Upper lobe of left lung (tissue), 6 donors: ENCODE data around the gene CNGA1. TPM values are rescaled to one million over a fixed set of nuclear protein-coding genes. Genes with fewer than 3 reads are reported as not detected.

ENCODE experiments used
- ATAC-seq, 2 donors: fragments of 200-7000 bp; cut with Tn5 transposase; one replicate each; pipeline ENCODE4 v1.9.1; 2022; ENCODE audit warnings: mild to moderate bottlenecking in 2 of 2, moderate library complexity in 2 of 2; ENCODE audit not compliant: low FRiP score in 2 of 2
- DNase-seq, 2 donors: peaks; one replicate each; pipeline ENCODE4 v3.0.0-alpha.2; 2019 to 2020
- H3K27ac ChIP-seq, 4 donors: fragments of 200-600 bp; sonication (generic); one replicate each; pipeline ENCODE4 v1.5.1; 2016 to 2019
- H3K27me3 ChIP-seq, 4 donors: fragments of 200-600 bp; sonication (generic); one replicate each; pipeline ENCODE4 v1.5.1; 2017 to 2019
- H3K36me3 ChIP-seq, 4 donors: fragments of 200-600 bp; sonication (generic); one replicate each; pipeline ENCODE4 v1.5.1; 2016 to 2019
- H3K4me1 ChIP-seq, 4 donors: fragments of 200-600 bp; sonication (generic); one replicate each; pipeline ENCODE4 v1.5.1; 2018 to 2019
- H3K4me3 ChIP-seq, 4 donors: fragments of 200-600 bp; sonication (generic); one replicate each; pipeline ENCODE4 v1.5.1; 2017 to 2019; ENCODE audit warnings: mild to moderate bottlenecking in 2 of 4, moderate library complexity in 1 of 4
- H3K9me3 ChIP-seq, 4 donors: fragments of 200-600 bp; sonication (generic); one replicate each; pipeline ENCODE4 v1.5.1; 2018 to 2019
- CTCF ChIP-seq, 6 experiments: fragments of 450-650 bp in 4 of 6; fragments of 200-600 bp in 2 of 6; sonication (generic) in 2 of 6; IDR thresholded peaks; one replicate each; pipeline ENCODE4 v1.5.1; 2016 to 2019; ENCODE audit warnings: antibody characterized with exemption in 6 of 6
- EP300 ChIP-seq, 4 donors: sonication (generic); formaldehyde crosslinking; IDR thresholded peaks; one replicate each; pipeline ENCODE4 v1.5.1; 2017; ENCODE audit warnings: antibody characterized with exemption in 4 of 4, control low read depth in 2 of 4
- POLR2A ChIP-seq, 4 donors: fragments of 450-650 bp; IDR thresholded peaks; one replicate each; pipeline ENCODE4 v1.5.1; 2016 to 2017; ENCODE audit warnings: antibody characterized with exemption in 4 of 4, mild to moderate bottlenecking in 2 of 4
- POLR2AphosphoS5 ChIP-seq, 2 donors: sonication (generic); formaldehyde crosslinking; IDR thresholded peaks; one replicate each; pipeline ENCODE4 v1.5.1; 2017; ENCODE audit warnings: antibody characterized with exemption in 2 of 2
- WGBS, 2 donors: methylation state at CpG; one replicate each; pipeline ENCODE4 v1.1.5; 2017 to 2018; 5-methylcytosine and 5-hydroxymethylcytosine counted together
- total RNA-seq, 6 donors: library from RNA; depleted of rRNA in 4 of 6; stranded (reverse); fragments of >200 nt in 4 of 6; gene quantifications; one replicate each; pipeline versions ENCODE4 v1.1.0 to v1.2.1, GENCODE V29; 2016 to 2021
- donor health status: DM: no; HTN: no; CAD: no; lungs with moderate emphysema.
- donor health status: DM: no; HTN: yes; CAD: no; lungs with severe emphysema.

CNGA1 gene
- total RNA-seq, 6 donors from 2014 or later, result 0.20 to 0.91 (median 0.69) TPM; not detected in 3

GRCh38 chr4:47939456-47939855, 77.0 kb downstream of the CNGA1 start:
- Histone ChIP-seq H3K36me3 (no peaks in the 10 kb centered on the region), H3K27me3 (no peaks in the 10 kb centered on the region), H3K9me3 (no peaks in the 10 kb centered on the region), H3K27ac (no peak overlapping the region), H3K4me1 (no peaks in the 10 kb centered on the region), H3K4me3 (no peak overlapping the region)
- ATAC-seq (no peak), DNase-seq (no peak)
- TF ChIP-seq EP300 (IDR thresholded peaks at IDR 0.05), result no peak
- no peak for TF ChIP-seq POLR2A (IDR thresholded peaks at IDR 0.05)
- no peak for TF ChIP-seq POLR2AphosphoS5 (IDR thresholded peaks at IDR 0.05)
- TF ChIP-seq CTCF (IDR thresholded peaks at IDR 0.05), result no peak
- 72 to 90% methylated on average over 5 of the region's 5 CpGs for WGBS, 2 donors

GRCh38 chr4:47936336-47936735, 80.1 kb downstream of the CNGA1 start:
- H3K27me3 ChIP-seq, result no peaks in the 10 kb centered on the region
- WGBS, 2 donors, result 88 to 94% methylated on average over 6 of the region's 6 CpGs
- DNase-seq (no peak), ATAC-seq (no peak)
- TF ChIP-seq EP300 (IDR thresholded peaks at IDR 0.05) (no peak), CTCF (IDR thresholded peaks at IDR 0.05) (no peak), POLR2A (IDR thresholded peaks at IDR 0.05) (no peak), POLR2AphosphoS5 (IDR thresholded peaks at IDR 0.05) (no peak)
- no peaks in the 10 kb centered on the region for H3K4me1 ChIP-seq
- H3K9me3 ChIP-seq, result no peaks in the 10 kb centered on the region
- H3K36me3 ChIP-seq, result no peaks in the 10 kb centered on the region
- H3K27ac ChIP-seq, result no peak overlapping the region
- H3K4me3 ChIP-seq, result no peak overlapping the region

- Histone ChIP-seq H3K9me3 (no peaks in the 10 kb centered on the region), H3K4me3 (no peak overlapping the region), H3K27ac (no peak overlapping the region), H3K4me1 (peaks cover 0 to 4% (median 1%) of the 10 kb centered on the region in 4 donors), H3K36me3 (no peaks in the 10 kb centered on the region), H3K27me3 (no peaks in the 10 kb centered on the region)
- TF ChIP-seq POLR2AphosphoS5 (IDR thresholded peaks at IDR 0.05), result no peak
- no peak for TF ChIP-seq POLR2A (IDR thresholded peaks at IDR 0.05)
- TF ChIP-seq EP300 (IDR thresholded peaks at IDR 0.05), result no peak
- TF ChIP-seq CTCF (IDR thresholded peaks at IDR 0.05), result peak; percentile 17 to 58 (median 42)
- DNase-seq, result no peak
- 1 to 4% methylated on average over 4 of the region's 4 CpGs for WGBS, 2 donors
- peak in 1 of 2 donors; percentile 81 for ATAC-seq
Measured at GRCh38 chr4:47933840-47934239, 82.6 kb downstream of the CNGA1 start.

GRCh38 chr4:47930971-47931804, 85.3 kb downstream of the CNGA1 start:
- WGBS, 2 donors, result 32 to 42% methylated on average over 2 of the region's 2 CpGs
- DNase-seq, result no peak
- Histone ChIP-seq H3K27ac (no peak overlapping the region), H3K9me3 (no peaks in the 10 kb centered on the region), H3K4me1 (peaks cover 0 to 12% (median 7%) of the 10 kb centered on the region in 4 donors), H3K36me3 (no peaks in the 10 kb centered on the region), H3K27me3 (no peaks in the 10 kb centered on the region), H3K4me3 (no peak overlapping the region)
- TF ChIP-seq POLR2AphosphoS5 (IDR thresholded peaks at IDR 0.05) (no peak), CTCF (IDR thresholded peaks at IDR 0.05) (no peak), EP300 (IDR thresholded peaks at IDR 0.05) (no peak), POLR2A (IDR thresholded peaks at IDR 0.05) (no peak)
- no peak for ATAC-seq
